Measurements from ENCODE around the gene PMAIP1. TPM values are rescaled to one million over a fixed set of nuclear protein-coding genes. Genes with fewer than 3 reads are reported as not detected.

PMAIP1 gene
- total RNA-seq, 2 experiments from 2014 or later, result 35.3 to 37.7 TPM

GRCh38 chr18:59952283-59953007 lies 52.6 kb downstream of the PMAIP1 start:
- DNase-seq, result no peak
- Mint-ChIP-seq H3K9me3 (no peaks in the 10 kb centered on the region), H3K27ac (no peak overlapping the region), H3K4me1 (peaks cover 41% of the 10 kb centered on the region), H3K36me3 (ENCODE audit: low read depth) (no peaks in the 10 kb centered on the region), H3K4me3 (no peak overlapping the region), H3K27me3 (no peaks in the 10 kb centered on the region)
- ChIA-PET CTCF (interaction anchor here (0.6 to 1.5 kb wide), 3 partner anchors 37 to 89 kb away, joined by 3 to 6 read pairs (median 3); no protein-coding TSS in a partner anchor), POLR2A (interaction anchor here (1.8 to 3.4 kb wide), 2 partner anchors 48 to 52 kb away, joined by 12 to 22 read pairs; partner anchors contain the start of gene PMAIP1)

Other genes with a start within 250 kb of the PMAIP1 start
- not detected for gene CCBE1, start 202.6 kb upstream of the PMAIP1 start, total RNA-seq